Mesothelial cell of epicardium (in vitro differentiated cells): ENCODE data around the gene NFIB. TPM values are rescaled to one million over a fixed set of nuclear protein-coding genes. Genes with fewer than 3 reads are reported as not detected.

ENCODE experiments used
- DNase-seq, 2 experiments: peaks; one replicate each; pipeline ENCODE4 v3.0.0; 2021; ENCODE audit warnings: low spot score in 2 of 2; ENCODE audit not compliant: unreplicated experiment in 2 of 2
- H3K27ac Mint-ChIP-seq: 2 replicates; pipeline ENCODE4 v1.8.0; 2021; ENCODE audit warnings: mixed read lengths
- H3K27me3 Mint-ChIP-seq: 2 replicates; pipeline ENCODE4 v1.8.0; 2021; ENCODE audit warnings: low read depth, mixed read lengths
- H3K36me3 Mint-ChIP-seq: 2 replicates; pipeline ENCODE4 v1.8.0; 2021; ENCODE audit warnings: mixed read lengths
- H3K4me1 Mint-ChIP-seq: 2 replicates; pipeline ENCODE4 v1.8.0; 2021; ENCODE audit warnings: mixed read lengths
- H3K4me3 Mint-ChIP-seq: 2 replicates; pipeline ENCODE4 v1.8.0; 2021; ENCODE audit warnings: mild to moderate bottlenecking, moderate library complexity, mixed read lengths
- H3K9me3 Mint-ChIP-seq: 2 replicates; pipeline ENCODE4 v1.8.0; 2021; ENCODE audit warnings: mixed read lengths
- CTCF ChIP-seq: fragments of 200-600 bp; sonication (generic); IDR thresholded peaks from one replicate; pipeline ENCODE4 v1.5.0; 2021; ENCODE audit warnings: antibody characterized with exemption; ENCODE audit not compliant: unreplicated experiment
- total RNA-seq: library from RNA; stranded (reverse); gene quantifications from 3 replicates; pipeline ENCODE4 v1.2.1, GENCODE V29; 2021

Gene NFIB
- total RNA-seq, 1 donor from 2014 or later = 230 TPM

- no peak for DNase-seq
- Mint-ChIP-seq H3K9me3 (no peaks in the 10 kb centered on the region), H3K4me3 (no peak overlapping the region), H3K4me1 (peaks cover 80% of the 10 kb centered on the region), H3K36me3 (peaks cover 5% of the 10 kb centered on the region), H3K27me3 (no peaks in the 10 kb centered on the region), H3K27ac (peak overlapping the region; percentile 76)
- no peak for TF ChIP-seq CTCF
Measured at GRCh38 chr9:14203356-14204056, 110.4 kb downstream of the NFIB start.

- H3K9me3 Mint-ChIP-seq = no peaks in the 10 kb centered on the region
- DNase-seq = no peak
- H3K4me1 Mint-ChIP-seq = peaks cover 66% of the 10 kb centered on the region
- no peaks in the 10 kb centered on the region for H3K27me3 Mint-ChIP-seq
- H3K4me3 Mint-ChIP-seq = no peak overlapping the region
- H3K36me3 Mint-ChIP-seq = peaks cover 3% of the 10 kb centered on the region
- H3K27ac Mint-ChIP-seq = peak overlapping the region; percentile 4
- TF ChIP-seq CTCF = no peak
Measured at GRCh38 chr9:14198841-14199455, 115.0 kb downstream of the NFIB start.

- TF ChIP-seq CTCF = no peak
- H3K4me3 Mint-ChIP-seq = no peak overlapping the region
- no peaks in the 10 kb centered on the region for H3K27me3 Mint-ChIP-seq
- peaks cover 65% of the 10 kb centered on the region for H3K4me1 Mint-ChIP-seq
- no peak overlapping the region for H3K27ac Mint-ChIP-seq
- peaks cover 3% of the 10 kb centered on the region for H3K36me3 Mint-ChIP-seq
- no peaks in the 10 kb centered on the region for H3K9me3 Mint-ChIP-seq
- DNase-seq = no peak
Measured at GRCh38 chr9:14198047-14198840, 115.7 kb downstream of the NFIB start.

- Mint-ChIP-seq H3K36me3 (peaks cover 3% of the 10 kb centered on the region), H3K4me3 (no peak overlapping the region), H3K27ac (peak overlapping the region; percentile 36), H3K4me1 (peaks cover 62% of the 10 kb centered on the region), H3K9me3 (no peaks in the 10 kb centered on the region), H3K27me3 (no peaks in the 10 kb centered on the region)
- DNase-seq = no peak
- no peak for TF ChIP-seq CTCF
Measured at GRCh38 chr9:14197325-14197858, 116.5 kb downstream of the NFIB start.

- Mint-ChIP-seq H3K36me3 (no peaks in the 10 kb centered on the region), H3K9me3 (no peaks in the 10 kb centered on the region), H3K27ac (no peak overlapping the region), H3K4me1 (peaks cover 64% of the 10 kb centered on the region), H3K27me3 (no peaks in the 10 kb centered on the region), H3K4me3 (no peak overlapping the region)
- no peak for TF ChIP-seq CTCF
- no peak for DNase-seq
Measured at GRCh38 chr9:14193328-14193990, 120.5 kb downstream of the NFIB start.
